Lower leg skin (tissue), 3 donors: Measurements from ENCODE around the gene TMEM181.

Experiments
- CTCF ChIP-seq, 3 donors: fragments of 450-650 bp; IDR thresholded peaks; one replicate each; pipeline ENCODE4 v1.5.1; 2016; ENCODE audit warnings: antibody characterized with exemption in 3 of 3, mild to moderate bottlenecking in 3 of 3, moderate library complexity in 2 of 3
- POLR2A ChIP-seq, 2 donors: fragments of 450-650 bp; IDR thresholded peaks; one replicate each; pipeline ENCODE4 v1.6.1; 2016 to 2017; ENCODE audit warnings: antibody characterized with exemption in 2 of 2, mild to moderate bottlenecking in 1 of 2, moderate library complexity in 1 of 2

- TF ChIP-seq CTCF (IDR thresholded peaks at IDR 0.05) (no peak), POLR2A (IDR thresholded peaks at IDR 0.05) (no peak)
These were observed 13.0 kb downstream of the TMEM181 start for GRCh38 chr6:158572653-158573541.
